WTC11 (cell line): ENCODE data around the gene MUC2. TPM values are rescaled to one million over a fixed set of nuclear protein-coding genes. Genes with fewer than 3 reads are reported as not detected.

Source experiments
- ATAC-seq: fragments of 200-7000 bp; cut with Tn5 transposase; 2 replicates; pipeline ENCODE4 v1.10.0; 2021; ENCODE audit warnings: mild to moderate bottlenecking, moderate library complexity
- CTCF ChIA-PET: fragments of 300-600 bp; sonication (Branson Sonifier 250); formaldehyde crosslinking; loops from one replicate; lab custom pipeline; 2021; ENCODE audit warnings: antibody characterized with exemption; lab: Charles Lee
- POLR2A ChIA-PET: fragments of 350-600 bp; sonication (Branson Sonifier 250); formaldehyde crosslinking; loops from one replicate; lab custom pipeline; 2021; ENCODE audit warnings: antibody characterized with exemption; lab: Charles Lee
- DNase-seq: peaks from one replicate; pipeline ENCODE4 v3.0.0; 2021; ENCODE audit warnings: low spot score
- H3K27ac Mint-ChIP-seq: 2 replicates; pipeline ENCODE4 v1.8.0; 2021; ENCODE audit warnings: mixed read lengths
- H3K27me3 Mint-ChIP-seq: 2 replicates; pipeline ENCODE4 v1.8.0; 2021; ENCODE audit warnings: low read depth, mild to moderate bottlenecking, moderate library complexity, mixed read lengths
- H3K36me3 Mint-ChIP-seq: 2 replicates; pipeline ENCODE4 v1.8.0; 2021; ENCODE audit warnings: mixed read lengths
- H3K4me1 Mint-ChIP-seq: 2 replicates; pipeline ENCODE4 v1.8.0; 2022; ENCODE audit warnings: mixed read lengths
- H3K4me3 Mint-ChIP-seq: 2 replicates; pipeline ENCODE4 v1.8.0; 2021; ENCODE audit warnings: mild to moderate bottlenecking, moderate library complexity, mixed read lengths
- H3K9me3 Mint-ChIP-seq: 2 replicates; pipeline ENCODE4 v1.8.0; 2021; ENCODE audit warnings: mixed read lengths
- CTCF ChIP-seq: fragments of 200-600 bp; IDR thresholded peaks from 2 replicates; pipeline ENCODE4 v1.8.0; 2022; ENCODE audit warnings: antibody characterized with exemption
- FOXK1 ChIP-seq: sonication (generic); formaldehyde crosslinking; IDR thresholded peaks from 2 replicates; pipeline ENCODE4 v1.8.0; 2022; ENCODE audit warnings: mild to moderate bottlenecking, moderate library complexity, missing genetic modification reagents
- GRHL2 ChIP-seq: fragments of 250-450 bp; sonication (Bioruptor Pico); IDR thresholded peaks from 2 replicates; pipeline ENCODE4 v1.8.0; 2022; ENCODE audit warnings: mild to moderate bottlenecking, moderate library complexity; ENCODE audit not compliant: insufficient replicate concordance, severe bottlenecking
- GTF2I ChIP-seq: fragments of 250-450 bp; sonication (Bioruptor Pico); conservative IDR thresholded peaks from 2 replicates; pipeline ENCODE4 v1.4.0; 2021; ENCODE audit warnings: mild to moderate bottlenecking
- HMGA2 ChIP-seq: fragments of 250-450 bp; sonication (Bioruptor Pico); IDR thresholded peaks from 2 replicates; pipeline ENCODE4 v1.4.0; 2021; ENCODE audit warnings: mild to moderate bottlenecking, moderate library complexity
- HMGXB4 ChIP-seq: sonication (generic); formaldehyde crosslinking; IDR thresholded peaks from 2 replicates; pipeline ENCODE4 v1.8.1; 2023; ENCODE audit warnings: mild to moderate bottlenecking, moderate library complexity, missing genetic modification reagents
- IRF2 ChIP-seq: sonication (generic); formaldehyde crosslinking; IDR thresholded peaks from 2 replicates; pipeline ENCODE4 v1.8.0; 2022; ENCODE audit warnings: low read depth, missing genetic modification reagents, borderline replicate concordance
- MAX ChIP-seq: sonication (generic); formaldehyde crosslinking; IDR thresholded peaks from 2 replicates; pipeline ENCODE4 v1.8.0; 2022; ENCODE audit warnings: mild to moderate bottlenecking, missing genetic modification reagents
- MYBL2 ChIP-seq: sonication (generic); formaldehyde crosslinking; IDR thresholded peaks from 2 replicates; pipeline ENCODE4 v1.8.1; 2023; ENCODE audit warnings: mild to moderate bottlenecking, moderate library complexity, missing genetic modification reagents
- NFATC4 ChIP-seq: fragments of 250-450 bp; sonication (Bioruptor Pico); IDR thresholded peaks from 2 replicates; pipeline ENCODE4 v1.9.0; 2021; ENCODE audit warnings: mild to moderate bottlenecking
- NR3C1 ChIP-seq: sonication (generic); formaldehyde crosslinking; conservative IDR thresholded peaks from 2 replicates; pipeline ENCODE4 v1.8.1; 2023; ENCODE audit warnings: low read depth, mild to moderate bottlenecking, missing genetic modification reagents
- PRDM15 ChIP-seq: sonication (generic); formaldehyde crosslinking; IDR thresholded peaks from 2 replicates; pipeline ENCODE4 v1.8.0; 2022; ENCODE audit warnings: missing genetic modification reagents
- RELA ChIP-seq: sonication (generic); formaldehyde crosslinking; IDR thresholded peaks from 2 replicates; pipeline ENCODE4 v1.8.1; 2022; ENCODE audit warnings: missing genetic modification reagents, mild to moderate bottlenecking, borderline replicate concordance
- RORB ChIP-seq: fragments of 250-450 bp; sonication (Bioruptor Pico); IDR thresholded peaks from 2 replicates; pipeline ENCODE4 v1.9.0; 2021; ENCODE audit warnings: mild to moderate bottlenecking
- ZBTB21 ChIP-seq: sonication (generic); formaldehyde crosslinking; IDR thresholded peaks from 2 replicates; pipeline ENCODE4 v1.8.1; 2023; ENCODE audit warnings: mild to moderate bottlenecking, missing genetic modification reagents, borderline replicate concordance
- ZNF232 ChIP-seq: sonication (generic); formaldehyde crosslinking; IDR thresholded peaks from 2 replicates; pipeline ENCODE4 v1.8.0; 2022; ENCODE audit warnings: mild to moderate bottlenecking, missing genetic modification reagents
- ZNF532 ChIP-seq: fragments of 250-450 bp; sonication (Bioruptor Pico); IDR thresholded peaks from 2 replicates; pipeline ENCODE4 v1.9.0; 2021; ENCODE audit warnings: mild to moderate bottlenecking, borderline replicate concordance
- total RNA-seq: library from RNA; stranded (reverse); gene quantifications from 3 replicates; pipeline ENCODE4 v1.2.3, GENCODE V29; 2021

The MUC2 gene
- total RNA-seq, 1 experiment from 2014 or later, result 0.22 TPM

- TF ChIP-seq PRDM15 (CRISPR knock-in tag) (0 out of 2 replicates have a peak, but pooled peaks have one; percentile 19), NFATC4 (CRISPR knock-in tag) (no peak), GTF2I (CRISPR knock-in tag) (no peak), HMGXB4 (CRISPR knock-in tag) (0 out of 2 replicates have a peak, but pooled peaks have one; percentile 33), FOXK1 (CRISPR knock-in tag) (0 out of 2 replicates have a peak, but pooled peaks have one; percentile 30), CTCF (peak; percentile 85), RORB (CRISPR knock-in tag) (no peak), IRF2 (CRISPR knock-in tag) (no peak), MAX (CRISPR knock-in tag) (peak; percentile 36; the same call in 1 of the 2 replicates)
Measured at GRCh38 chr11:1050581-1051355, 23.9 kb upstream of the MUC2 start (continued).

- CTCF ChIA-PET, result interaction anchor here (0.6 to 2.1 kb wide), 35 partner anchors 9 to 494 kb away, joined by 3 to 18 read pairs (median 4); partner anchors contain the start of genes AP2A2, CHID1, MUC2 and MUC6
- Mint-ChIP-seq H3K4me1 (no peaks in the 10 kb centered on the region), H3K36me3 (no peaks in the 10 kb centered on the region), H3K27me3 (peaks cover 3% of the 10 kb centered on the region; the same call in 1 of the 2 replicates), H3K9me3 (no peaks in the 10 kb centered on the region), H3K27ac (no peak overlapping the region), H3K4me3 (no peak overlapping the region)
- POLR2A ChIA-PET, result interaction anchor here (0.5 to 0.6 kb wide), 2 partner anchors 318 to 615 kb away, joined by 3 read pairs; no protein-coding TSS in a partner anchor
- TF ChIP-seq HMGA2 (no peak), RELA (CRISPR knock-in tag) (no peak), ZNF232 (no peak), FOXK1 (CRISPR knock-in tag) (0 out of 2 replicates have a peak, but pooled peaks have one; percentile 8), NR3C1 (CRISPR knock-in tag) (no peak), MYBL2 (CRISPR knock-in tag) (no peak), ZNF532 (CRISPR knock-in tag) (no peak), ZBTB21 (CRISPR knock-in tag) (no peak), GRHL2 (CRISPR knock-in tag) (no peak)
- no peak for DNase-seq
- ATAC-seq, result no peak
Measured at GRCh38 chr11:1051356-1052132, 23.1 kb upstream of the MUC2 start.
